Frontal cortex (tissue), 4 donors: ENCODE data around the gene VWA5B1. TPM values are rescaled to one million over a fixed set of nuclear protein-coding genes. Genes with fewer than 3 reads are reported as not detected.

Experiments
- DNase-seq, 2 donors: peaks; one replicate each; pipeline ENCODE4 v3.0.0; 2012; ENCODE audit warnings: low spot score in 2 of 2
- FAIRE-seq: peaks from 2 replicates; lab custom pipeline; 2012; peaks lifted over from hg19 to GRCh38; lab: Jason Lieb, UNC
- total RNA-seq: library from RNA; depleted of rRNA; stranded (reverse); fragments of >200 nt; gene quantifications from one replicate; pipeline ENCODE4 v1.2.3, GENCODE V29; 2014
- donor health status: control.
- donor health status: control.
- donor health status: control.

The VWA5B1 gene
- total RNA-seq, 1 donor from 2014 or later: under 0.01 TPM

DNA sequence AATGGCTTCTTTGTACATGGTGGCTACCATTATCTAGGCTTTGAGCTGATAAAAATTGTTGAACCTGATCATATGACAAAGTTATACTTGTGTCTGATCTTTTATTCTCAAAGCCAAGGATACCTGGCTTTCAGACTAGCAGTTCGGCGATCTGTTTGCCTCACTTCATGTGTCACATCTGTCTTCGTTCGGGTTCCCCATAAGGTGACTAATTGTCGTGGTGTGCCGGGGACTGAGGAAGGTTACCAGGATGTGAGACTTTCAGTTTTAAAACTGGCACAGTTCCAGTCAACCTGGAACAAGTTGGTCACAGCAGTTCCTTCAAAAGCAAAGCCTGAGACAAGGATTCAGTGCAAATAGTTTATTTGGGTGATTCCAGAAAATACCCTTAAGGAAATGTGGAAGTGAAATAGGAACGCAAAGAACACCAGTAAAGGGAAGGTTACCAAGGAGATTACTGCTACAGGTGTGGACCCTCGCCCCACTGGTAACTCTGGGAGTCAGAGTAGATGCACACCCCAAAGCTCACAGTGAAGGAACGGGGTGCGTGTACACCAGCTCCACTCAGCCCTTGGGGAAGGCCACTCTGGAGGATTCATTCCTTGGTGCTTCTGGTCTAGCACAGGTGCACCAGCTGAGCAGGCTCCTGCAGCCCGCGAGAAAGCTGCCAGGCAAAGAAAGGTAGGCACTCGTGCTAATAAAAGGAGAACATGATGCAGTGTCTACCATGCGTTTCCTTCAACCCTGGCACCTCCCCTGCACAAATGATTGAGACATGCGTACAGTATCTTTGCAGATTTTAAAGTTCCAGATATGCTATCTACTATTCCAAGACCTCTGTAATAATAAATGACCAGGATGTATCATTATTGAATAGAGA lies 69.0 kb downstream of the VWA5B1 start:
- FAIRE-seq (no peak), DNase-seq (no peak)

DNA sequence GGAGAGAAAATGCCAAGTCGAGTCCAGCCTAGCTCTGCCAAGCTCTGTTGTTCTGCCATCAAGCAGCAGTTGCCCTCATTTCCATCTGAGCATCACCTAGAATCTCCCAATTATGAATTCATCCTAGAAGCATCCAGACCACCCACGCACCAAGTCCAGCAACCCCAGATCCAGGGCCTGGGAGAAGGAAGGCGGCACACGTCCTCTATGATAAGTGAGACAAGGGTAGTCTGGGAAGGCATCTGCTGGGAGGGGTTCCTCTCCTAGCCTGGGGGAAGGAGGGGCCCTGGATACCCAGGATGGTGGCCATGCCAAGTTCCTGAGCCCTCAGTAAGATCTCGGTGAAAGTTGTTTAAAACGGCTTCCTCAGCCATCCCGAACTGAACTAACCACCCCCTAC lies 70.7 kb downstream of the VWA5B1 start:
- FAIRE-seq: no peak

DNA sequence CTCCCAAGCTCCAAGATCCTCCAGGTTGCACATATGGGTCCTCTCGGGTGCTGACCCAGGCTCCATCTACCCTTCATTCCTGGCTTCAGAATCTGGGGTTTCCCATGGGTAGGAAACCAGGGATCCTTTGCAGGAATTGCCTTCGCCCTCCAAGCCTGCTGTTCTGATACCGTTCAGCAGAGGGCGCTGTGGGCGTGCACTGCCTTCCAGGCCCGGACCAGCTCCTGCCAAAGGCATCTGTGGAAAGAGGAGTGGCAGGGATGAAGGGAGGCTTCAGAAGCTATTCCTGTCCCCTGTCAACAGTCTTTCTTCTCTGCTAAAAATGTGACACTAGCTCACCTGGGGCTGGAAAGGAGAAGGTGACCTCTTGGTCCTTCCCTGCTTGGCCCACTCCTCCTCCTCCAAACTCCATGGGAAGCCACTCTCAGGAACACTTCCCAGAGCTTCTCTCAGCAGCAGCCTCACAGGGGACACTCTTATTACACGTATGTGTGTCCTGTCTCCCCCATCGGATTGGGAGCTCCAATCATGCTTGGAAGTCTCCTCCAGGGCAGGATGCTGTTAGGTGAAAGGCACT lies 71.2 kb downstream of the VWA5B1 start:
- peak; percentile 67 to 74 for DNase-seq
- FAIRE-seq: no peak

More for the DNA sequence above, 70.7 kb downstream of the VWA5B1 start:
- DNase-seq: no peak

DNA sequence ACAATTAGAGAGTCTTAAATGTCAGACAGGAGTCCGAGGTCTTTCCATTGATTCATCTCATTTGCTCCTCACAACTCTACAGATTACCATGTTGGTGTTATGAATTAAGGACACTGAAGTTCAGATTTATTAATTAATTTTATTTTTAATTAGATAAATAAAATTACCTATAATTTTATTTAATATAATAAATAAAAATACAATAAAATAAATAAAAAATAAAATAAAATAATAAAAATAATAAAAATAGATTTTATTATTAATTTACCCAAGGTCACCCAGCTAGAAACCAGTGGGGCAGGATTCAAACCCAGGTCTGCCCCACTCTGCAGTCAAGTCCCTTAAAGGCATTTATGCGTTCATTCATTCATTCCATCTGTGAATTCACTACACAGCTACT lies 72.2 kb downstream of the VWA5B1 start:
- peak; percentile 17 for FAIRE-seq

DNA sequence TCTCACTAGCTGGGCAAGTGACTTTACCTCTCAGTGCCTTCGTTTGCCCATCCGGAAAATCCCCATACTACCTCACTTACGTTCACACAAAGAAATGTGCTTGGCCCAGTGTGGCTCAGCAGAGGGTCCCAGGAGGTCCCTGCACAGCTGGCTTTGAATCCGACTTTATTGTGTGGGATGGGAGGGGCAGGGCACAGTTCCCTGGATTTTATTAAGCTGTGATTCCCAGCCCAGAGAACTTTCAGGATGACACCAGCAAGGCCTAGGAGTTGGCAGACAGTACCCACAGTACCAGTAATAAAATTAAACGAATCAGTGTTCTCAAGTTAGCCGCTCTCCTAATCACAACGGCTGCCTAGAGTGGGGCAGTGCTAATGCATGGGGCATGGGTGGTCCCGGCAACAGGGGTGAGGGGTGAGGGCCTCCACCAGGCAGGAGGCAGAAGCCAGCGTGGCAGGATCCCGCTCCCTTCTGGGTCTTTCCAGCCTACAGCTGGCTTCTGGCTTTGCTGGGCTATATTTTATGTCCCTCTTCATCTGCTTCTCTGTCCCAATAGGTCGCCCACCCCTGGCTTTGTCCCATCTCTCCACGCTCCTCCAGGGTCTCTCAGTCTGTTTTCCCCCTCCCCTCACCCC lies 74.9 kb downstream of the VWA5B1 start:
- FAIRE-seq (no peak), DNase-seq (no peak)

More for the DNA sequence above, 72.2 kb downstream of the VWA5B1 start:
- DNase-seq: no peak

DNA sequence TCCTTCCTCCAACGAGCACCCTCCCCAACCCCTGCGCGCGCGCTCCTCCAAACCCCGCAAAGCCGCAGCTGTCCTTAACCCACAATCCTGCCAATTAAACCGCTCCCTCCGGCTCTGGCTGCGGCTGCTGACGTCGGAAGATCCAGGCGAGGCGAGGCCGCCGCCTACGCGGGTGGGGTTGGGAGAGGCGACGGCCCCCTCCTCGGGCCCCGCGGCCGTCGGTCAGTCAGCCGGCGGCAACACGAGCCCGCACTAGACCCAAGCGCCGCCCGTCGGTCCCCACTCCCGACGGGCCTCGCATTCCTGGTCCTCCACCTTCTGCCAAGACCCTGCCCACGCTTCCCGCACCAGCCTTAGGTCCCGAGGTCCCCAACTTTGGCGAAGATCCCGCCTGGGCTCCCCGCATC lies 75.4 kb downstream of the VWA5B1 start:
- peak in 1 of 2 donors; percentile 47 for DNase-seq
- FAIRE-seq: no peak

DNA sequence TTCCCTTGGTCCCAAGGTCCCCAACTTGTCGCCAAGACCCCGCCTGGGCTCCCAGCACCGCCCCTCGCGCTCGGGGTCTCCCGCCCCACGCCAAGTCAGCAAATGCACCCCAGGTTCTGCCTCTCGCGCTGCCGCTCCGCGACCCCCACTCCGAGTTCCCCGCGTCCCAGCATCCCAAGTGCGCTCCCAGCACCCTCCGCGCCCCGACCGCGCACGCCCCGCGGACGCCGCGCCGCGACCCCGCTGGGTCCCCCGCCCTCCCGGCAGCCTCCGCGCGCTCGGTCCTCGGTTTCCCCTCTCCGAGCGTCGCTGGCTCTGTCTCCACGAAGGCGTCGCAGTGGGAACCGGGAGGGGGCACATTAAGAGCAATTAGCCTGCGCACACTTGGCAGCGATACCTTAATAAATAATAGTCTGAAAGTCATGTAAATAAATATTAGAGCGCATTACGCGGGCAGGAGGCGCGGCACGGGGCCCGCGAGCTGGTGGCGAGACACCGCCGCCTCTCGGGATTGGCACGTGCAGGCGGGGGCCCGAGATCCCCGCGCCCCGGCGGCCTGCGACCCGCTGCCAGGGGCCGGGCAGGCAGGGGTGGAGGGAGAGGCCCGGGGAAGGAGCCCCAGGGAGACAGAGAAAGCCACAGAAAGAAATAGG lies 75.9 kb downstream of the VWA5B1 start:
- no peak for FAIRE-seq
- DNase-seq: peak; percentile 46 to 53

DNA sequence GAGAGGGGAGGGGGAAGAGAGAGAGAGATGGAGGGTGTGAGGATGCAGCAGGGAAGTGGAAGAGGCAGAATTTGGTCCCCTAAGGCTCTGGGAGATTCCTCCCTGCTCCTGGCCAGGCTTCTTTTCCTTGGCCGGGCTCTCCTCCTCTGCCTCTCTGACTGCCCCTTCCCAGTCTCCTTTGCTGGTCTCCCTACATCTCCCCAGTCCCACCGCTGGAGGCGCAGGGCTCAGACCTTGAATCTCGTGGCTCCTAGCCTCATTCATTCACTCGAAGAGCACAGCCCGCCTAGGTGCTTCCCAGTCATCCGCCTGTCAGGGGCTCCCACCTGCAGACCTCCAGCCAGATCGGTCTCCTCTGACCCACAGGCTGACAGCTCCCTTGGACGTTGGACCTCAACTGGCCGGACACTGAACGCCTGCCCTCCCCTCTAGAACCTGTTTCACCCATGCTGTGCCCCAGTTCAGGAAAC lies 76.5 kb downstream of the VWA5B1 start:
- DNase-seq (peak; percentile 62 to 69), FAIRE-seq (no peak)

DNA sequence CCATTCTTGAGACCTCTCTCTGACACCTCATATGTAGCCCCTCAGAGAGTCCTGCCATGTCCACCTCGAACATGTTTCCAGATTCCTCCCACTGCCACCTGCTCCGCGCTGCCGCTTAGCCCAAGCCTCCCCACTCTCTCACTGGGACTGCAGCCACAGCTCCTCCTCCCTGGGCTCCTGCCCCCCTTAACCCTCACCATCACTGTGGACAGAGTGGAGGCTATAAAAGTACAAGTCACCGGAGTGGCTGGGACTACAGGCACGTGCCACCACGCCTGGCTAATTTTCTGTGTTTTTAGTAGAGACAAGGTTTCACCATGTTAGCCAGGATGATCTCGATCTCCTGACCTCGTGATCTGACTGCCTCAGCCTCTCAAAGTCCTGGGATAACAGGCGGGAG lies 77.0 kb downstream of the VWA5B1 start:
- FAIRE-seq: no peak
- no peak for DNase-seq

DNA sequence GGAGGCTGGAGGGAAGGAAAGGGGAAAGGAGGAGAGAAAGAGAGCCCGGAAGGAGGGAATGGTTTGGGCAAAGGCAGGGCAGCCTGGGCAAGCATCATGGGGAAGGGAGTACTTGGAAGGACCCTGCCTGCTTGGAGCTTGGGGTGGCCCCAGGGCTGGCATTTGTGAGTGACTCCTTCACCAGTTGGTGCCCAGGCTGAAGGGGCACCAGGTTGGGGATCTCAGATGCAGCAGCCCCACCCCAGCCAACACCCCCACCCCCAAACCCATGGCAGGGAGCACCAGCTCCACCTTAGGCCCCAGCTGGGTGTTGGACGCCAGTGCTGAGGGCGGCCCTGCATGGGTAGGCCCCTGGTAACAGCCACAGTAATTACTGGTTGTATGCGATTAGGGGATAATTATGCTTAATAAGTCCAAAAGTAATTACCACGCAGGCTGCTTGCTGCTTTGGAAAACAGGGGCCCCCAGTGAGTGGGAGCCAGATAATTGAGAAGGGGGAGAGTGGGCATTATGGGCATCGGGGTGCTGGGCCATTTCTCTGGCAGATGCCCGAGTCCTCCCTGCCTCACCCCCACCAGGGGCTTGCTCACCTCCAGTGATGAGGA lies 78.3 kb downstream of the VWA5B1 start:
- FAIRE-seq (no peak), DNase-seq (no peak)

DNA sequence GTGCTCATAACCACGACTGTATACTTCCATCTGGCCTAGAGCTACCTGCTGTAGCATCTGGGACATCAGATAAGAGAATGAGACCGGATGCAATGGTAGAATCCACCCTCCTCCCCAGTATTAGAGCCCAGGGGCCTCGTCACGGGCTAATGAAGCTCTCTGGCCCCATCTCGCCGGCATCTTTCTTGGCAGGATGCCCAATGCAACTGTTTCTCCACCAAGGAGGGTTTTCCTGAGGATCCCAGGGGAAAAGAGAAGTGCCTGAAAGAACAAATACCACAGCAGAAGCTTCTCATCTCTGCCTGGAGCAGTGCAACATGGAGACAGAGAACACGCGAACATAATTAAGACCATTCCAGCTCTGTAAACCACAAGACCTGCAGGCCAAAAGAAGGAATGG lies 80.0 kb downstream of the VWA5B1 start:
- no peak for DNase-seq
- no peak for FAIRE-seq

DNA sequence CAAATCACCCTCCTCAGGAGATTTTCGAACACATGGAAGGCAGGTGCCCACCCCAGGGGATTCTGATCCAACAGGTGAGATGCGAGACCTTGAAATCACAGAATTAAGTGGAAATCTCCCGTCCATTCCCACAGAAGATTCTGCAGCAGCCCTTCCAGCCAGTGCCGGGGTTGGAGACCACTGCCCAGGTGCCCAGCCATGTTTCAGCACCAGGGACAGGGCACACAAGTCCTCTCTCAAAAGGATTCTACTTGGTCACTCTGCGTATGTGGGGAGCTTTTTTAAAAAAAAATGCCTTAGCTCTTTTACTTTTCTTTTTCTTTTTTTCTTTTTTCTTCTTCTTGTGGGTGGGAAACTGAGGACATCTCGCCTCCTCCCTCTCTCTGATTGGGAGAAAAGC lies 80.7 kb downstream of the VWA5B1 start:
- FAIRE-seq: no peak

DNA sequence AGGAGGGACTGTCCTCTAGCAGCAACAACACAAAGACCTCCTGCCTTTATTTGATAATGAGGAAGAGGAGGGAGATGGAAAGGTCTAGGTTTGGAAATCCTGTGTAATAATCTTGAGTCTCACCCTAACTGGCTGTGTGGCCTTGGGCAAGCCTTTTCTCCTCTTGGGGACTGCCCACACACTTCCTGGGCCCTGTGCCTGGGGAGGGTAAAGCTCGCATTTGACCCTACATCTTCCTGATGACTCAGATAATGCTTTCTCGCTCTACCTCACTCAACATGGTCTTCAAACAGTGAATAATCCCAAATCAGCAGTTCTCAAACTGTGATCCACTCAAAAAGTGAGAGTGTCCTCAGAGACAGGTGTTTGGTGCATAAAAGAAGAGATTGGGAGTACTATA lies 81.2 kb downstream of the VWA5B1 start:
- DNase-seq (no peak), FAIRE-seq (no peak)

More for the DNA sequence above, 80.7 kb downstream of the VWA5B1 start:
- DNase-seq: no peak

DNA sequence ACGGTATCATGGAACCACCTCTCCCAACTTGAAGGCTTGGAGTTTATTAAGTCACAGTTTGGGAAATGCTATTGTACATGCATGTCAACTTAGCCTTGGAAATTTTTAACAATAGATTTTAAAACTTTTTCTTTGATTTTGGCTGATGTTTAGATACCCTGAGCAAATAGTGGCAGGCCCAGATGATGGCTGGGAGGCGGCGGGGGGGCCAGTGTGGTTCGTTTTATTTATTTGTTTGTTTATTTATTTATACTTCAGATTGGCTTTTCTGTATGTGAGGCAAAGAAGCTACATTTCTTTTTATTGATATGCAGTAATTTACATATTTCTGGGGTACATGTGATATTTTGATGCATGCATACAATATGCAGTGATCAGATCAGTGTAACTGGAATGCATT lies 82.0 kb downstream of the VWA5B1 start:
- DNase-seq (no peak), FAIRE-seq (no peak)

DNA sequence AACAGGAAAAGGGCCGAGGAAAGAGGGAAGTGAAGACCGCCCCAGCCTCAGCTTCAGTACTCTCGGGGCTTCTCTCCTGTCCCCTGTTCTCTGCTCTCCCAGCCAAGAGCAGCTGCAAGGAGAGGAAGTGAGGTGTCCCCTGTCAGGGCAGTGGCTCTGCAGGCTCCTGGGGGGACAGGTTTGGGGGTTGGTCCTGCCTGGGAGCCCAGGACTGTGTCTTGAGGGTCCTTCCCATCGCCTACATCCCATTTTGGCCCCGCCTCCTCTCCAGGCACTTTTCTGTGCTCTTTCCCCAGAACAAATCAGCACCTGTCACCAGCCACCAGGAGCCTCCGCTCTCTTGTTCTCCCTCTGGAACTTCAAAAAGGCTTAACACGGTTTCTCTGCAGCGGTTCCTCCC lies 82.6 kb downstream of the VWA5B1 start:
- FAIRE-seq (no peak), DNase-seq (no peak)

DNA sequence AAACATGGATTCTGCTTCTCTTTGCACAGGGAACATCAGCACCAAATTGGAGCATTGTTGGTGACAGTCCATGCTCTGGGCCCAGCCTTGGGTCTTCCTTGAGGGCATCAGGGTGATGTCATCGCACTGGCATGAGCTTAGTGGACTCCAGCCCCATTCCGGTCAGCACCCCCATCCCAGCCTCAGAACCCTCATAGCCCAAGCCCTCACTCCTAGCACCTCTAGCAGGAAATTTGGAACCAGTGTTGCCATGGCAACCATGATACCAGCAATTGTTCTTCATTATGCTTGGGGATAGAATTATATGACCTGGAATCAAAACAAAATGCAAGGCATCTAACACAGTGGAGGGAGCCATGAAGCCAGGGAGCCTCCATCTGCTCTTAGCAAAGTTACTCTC lies 83.1 kb downstream of the VWA5B1 start:
- FAIRE-seq: no peak

DNA sequence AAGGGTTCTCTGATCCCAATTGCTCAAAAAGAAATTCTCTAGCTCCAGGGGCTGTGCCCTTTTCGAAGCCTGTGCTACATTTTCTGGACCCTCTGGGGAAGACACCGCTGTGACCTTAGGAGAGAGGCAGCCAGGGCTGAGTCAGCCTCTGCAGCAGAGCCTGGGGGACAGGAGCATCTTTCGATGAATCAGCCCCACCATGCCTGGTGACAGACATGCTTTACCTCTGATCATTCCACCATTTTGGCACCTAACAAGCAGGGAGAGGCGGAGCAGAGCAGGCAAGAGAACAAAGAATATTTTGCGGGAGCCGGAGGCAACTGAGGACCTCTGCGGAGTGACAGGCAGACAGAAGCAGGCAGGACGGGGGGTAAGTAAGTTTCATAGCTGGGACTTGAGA lies 84.9 kb downstream of the VWA5B1 start:
- DNase-seq (no peak), FAIRE-seq (no peak)

More for the DNA sequence above, 83.1 kb downstream of the VWA5B1 start:
- no peak for DNase-seq

DNA sequence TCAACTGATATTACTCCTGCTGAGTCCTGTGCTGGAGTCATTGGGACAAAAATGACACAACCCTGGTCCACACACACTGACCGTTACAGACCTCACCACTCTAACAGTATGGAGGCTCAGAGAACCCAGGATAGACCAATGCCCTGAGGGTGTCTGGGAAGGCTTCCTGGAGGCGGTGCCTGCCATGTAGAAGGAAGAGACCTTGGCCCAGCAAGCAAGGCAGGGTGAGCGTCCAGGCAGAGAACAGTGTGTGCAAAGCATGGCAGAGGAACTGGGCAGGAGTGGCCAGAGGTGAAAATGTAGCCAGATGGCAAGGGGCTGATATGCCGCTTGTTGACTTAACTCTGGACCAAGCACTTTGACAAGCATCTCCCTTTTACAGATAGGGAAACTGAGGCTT lies 85.5 kb downstream of the VWA5B1 start:
- DNase-seq (no peak), FAIRE-seq (no peak)

DNA sequence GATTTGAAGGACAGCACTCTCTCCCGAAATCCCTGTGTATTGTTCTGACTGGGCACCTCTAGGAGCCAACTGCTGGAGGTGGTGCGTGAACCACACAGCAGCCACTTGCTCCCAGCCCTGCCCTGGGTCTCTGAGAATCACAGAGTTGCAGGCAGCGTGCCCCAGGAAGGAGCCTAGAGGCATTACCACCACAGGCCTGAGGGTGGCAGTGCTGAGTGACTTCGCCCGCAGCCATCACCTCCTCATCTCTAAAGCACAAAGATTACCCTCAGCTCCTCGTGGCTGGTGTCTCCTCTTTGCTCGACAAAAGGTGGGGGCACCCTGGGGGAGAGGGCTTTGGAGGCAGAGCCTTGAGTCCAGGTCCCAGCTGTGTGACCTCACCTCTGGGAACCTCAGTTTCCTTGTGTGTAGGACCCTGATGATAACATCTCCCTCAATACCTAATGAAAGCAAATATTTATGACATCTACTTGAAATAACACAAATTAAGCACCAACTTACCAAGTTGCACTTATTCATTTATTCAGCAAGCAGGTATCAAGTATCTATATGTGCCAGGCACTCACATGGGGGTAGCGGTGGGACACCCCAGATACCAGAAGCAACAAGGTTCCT lies 86.3 kb downstream of the VWA5B1 start:
- no peak for FAIRE-seq

More for the DNA sequence above, 86.3 kb downstream of the VWA5B1 start:
- DNase-seq: peak in 1 of 2 donors; percentile 65
